Uterus (tissue), 4 donors: Measurements from ENCODE around the gene SNTB2. TPM values are rescaled to one million over a fixed set of nuclear protein-coding genes. Genes with fewer than 3 reads are reported as not detected.

Experiments
- DNase-seq, 2 donors: peaks; one replicate each; pipeline ENCODE4 v3.0.0-alpha.2; 2019 to 2020
- H3K27ac ChIP-seq, 2 donors: fragments of 200-600 bp; sonication (generic); 1 replicate in 1 of 2; 2 replicates in 1 of 2; pipeline ENCODE4 v1.5.1; 2016 to 2018
- H3K27me3 ChIP-seq, 2 donors: fragments of 200-600 bp; sonication (generic); one replicate each; pipeline ENCODE4 v1.5.1; 2018 to 2019; ENCODE audit warnings: control low read depth in 1 of 2
- H3K36me3 ChIP-seq, 2 donors: fragments of 200-600 bp; sonication (generic); one replicate each; pipeline ENCODE4 v1.5.1; 2019; ENCODE audit warnings: control low read depth in 1 of 2
- H3K4me1 ChIP-seq, 2 donors: fragments of 200-600 bp; sonication (generic); one replicate each; pipeline ENCODE4 v1.5.1; 2018 to 2019; ENCODE audit warnings: control low read depth in 1 of 2
- H3K4me3 ChIP-seq, 2 donors: fragments of 200-600 bp; sonication (generic); 1 replicate in 1 of 2; 2 replicates in 1 of 2; pipeline ENCODE4 v1.5.1; 2018 to 2019; ENCODE audit warnings: mild to moderate bottlenecking in 1 of 2
- H3K9me3 ChIP-seq, 2 donors: fragments of 200-600 bp; sonication (generic); one replicate each; pipeline ENCODE4 v1.5.1; 2019; ENCODE audit warnings: control low read depth in 1 of 2
- CTCF ChIP-seq, 4 experiments: fragments of 200-600 bp in 2 of 4; fragments of 450-650 bp in 2 of 4; sonication (generic) in 2 of 4; IDR thresholded peaks; one replicate each; pipeline ENCODE4 v1.5.1; 2016 to 2019; ENCODE audit warnings: antibody characterized with exemption in 4 of 4, mild to moderate bottlenecking in 2 of 4, moderate library complexity in 1 of 4
- POLR2A ChIP-seq, 2 donors: fragments of 450-650 bp; IDR thresholded peaks; one replicate each; pipeline ENCODE4 v1.6.1; 2016; ENCODE audit warnings: antibody characterized with exemption in 2 of 2, mild to moderate bottlenecking in 1 of 2, moderate library complexity in 1 of 2
- intact Hi-C: fragments of 100-400 bp; cut with DNase I; formaldehyde crosslinking; loops from one replicate; pipeline ENCODE4 v1.15.1; 2023; ENCODE audit warnings: low total_unique reads
- total RNA-seq, 4 donors: library from RNA; depleted of rRNA in 3 of 4; stranded (reverse); fragments of >200 nt in 3 of 4; gene quantifications; one replicate each; pipeline versions ENCODE4 v1.1.0 to v1.2.4, GENCODE V29; 2014 to 2023
- donor health status: DM: yes; HTN: yes; CAD: no.

The SNTB2 gene
- total RNA-seq, 4 donors from 2014 or later, result 28.2 to 88.0 (median 59.5) TPM

GRCh38 chr16:69325784-69326171, 138.8 kb downstream of the SNTB2 start:
- no peak overlapping the region for H3K27ac ChIP-seq
- H3K9me3 ChIP-seq, result no peaks in the 10 kb centered on the region
- DNase-seq, result no peak
- TF ChIP-seq POLR2A (IDR thresholded peaks at IDR 0.05) (no peak), CTCF (IDR thresholded peaks at IDR 0.05) (no peak)
- H3K36me3 ChIP-seq, result no peaks in the 10 kb centered on the region
- peaks cover 13 to 18% of the 10 kb centered on the region in 2 donors for H3K4me1 ChIP-seq
- H3K27me3 ChIP-seq, result no peaks in the 10 kb centered on the region
- intact Hi-C loops, result no loop called here
- H3K4me3 ChIP-seq, result no peak overlapping the region

- DNase-seq, result no peak
Measured at GRCh38 chr16:69326172-69326873, 139.4 kb downstream of the SNTB2 start.

GRCh38 chr16:69327585-69328310, 140.8 kb downstream of the SNTB2 start:
- Histone ChIP-seq H3K27ac (no peak overlapping the region), H3K36me3 (no peaks in the 10 kb centered on the region), H3K4me1 (peaks cover 13 to 18% of the 10 kb centered on the region in 2 donors), H3K4me3 (no peak overlapping the region), H3K27me3 (no peaks in the 10 kb centered on the region), H3K9me3 (no peaks in the 10 kb centered on the region)
- intact Hi-C loops, result no loop called here
- DNase-seq, result peak in 1 of 2 donors; percentile 8
- TF ChIP-seq CTCF (IDR thresholded peaks at IDR 0.05) (no peak), POLR2A (IDR thresholded peaks at IDR 0.05) (no peak)

More at GRCh38 chr16:69326172-69326873, 139.4 kb downstream of the SNTB2 start:
- no peak for TF ChIP-seq POLR2A (IDR thresholded peaks at IDR 0.05)
- TF ChIP-seq CTCF (IDR thresholded peaks at IDR 0.05), result no peak
- H3K4me3 ChIP-seq, result no peak overlapping the region
- no peaks in the 10 kb centered on the region for H3K36me3 ChIP-seq
- intact Hi-C loops, result no loop called here
- no peaks in the 10 kb centered on the region for H3K9me3 ChIP-seq
- peaks cover 13 to 18% of the 10 kb centered on the region in 2 donors for H3K4me1 ChIP-seq
- H3K27me3 ChIP-seq, result no peaks in the 10 kb centered on the region
- H3K27ac ChIP-seq, result no peak overlapping the region

GRCh38 chr16:69328854-69329316, 141.9 kb downstream of the SNTB2 start:
- Histone ChIP-seq H3K9me3 (no peaks in the 10 kb centered on the region), H3K4me3 (no peak overlapping the region), H3K36me3 (no peaks in the 10 kb centered on the region), H3K4me1 (peaks cover 13 to 18% of the 10 kb centered on the region in 2 donors), H3K27me3 (no peaks in the 10 kb centered on the region), H3K27ac (no peak overlapping the region)
- TF ChIP-seq POLR2A (IDR thresholded peaks at IDR 0.05) (no peak), CTCF (IDR thresholded peaks at IDR 0.05) (no peak)
- DNase-seq, result peak in 1 of 2 donors; percentile 13
- intact Hi-C loops, result no loop called here
